ENCODE results near the gene C5orf47.

GRCh38 chr5:173954671-173955521 lies 34.1 kb upstream of the C5orf47 start:
- TF ChIP-seq CTCF (IDR thresholded peaks at IDR 0.05) (no peak), POLR2A (IDR thresholded peaks at IDR 0.05) (no peak)

All from esophagus squamous epithelium (tissue), 4 donors.